ENCODE results near the gene APBB2.

The APBB2 gene

GRCh38 chr4:40952672-40953071, 261.7 kb downstream of the APBB2 start:
- H3K4me3 Mint-ChIP-seq, result no peak overlapping the region
- no peaks in the 10 kb centered on the region for H3K4me1 Mint-ChIP-seq (ENCODE audit: low read depth)
- H3K27ac Mint-ChIP-seq, result no peak overlapping the region
- H3K36me3 Mint-ChIP-seq (ENCODE audit: low read depth), result no peaks in the 10 kb centered on the region
- H3K27me3 Mint-ChIP-seq (ENCODE audit: low read depth), result no peaks in the 10 kb centered on the region
- DNase-seq (ENCODE audit: low spot score), result no peak
- no peaks in the 10 kb centered on the region for H3K9me3 Mint-ChIP-seq

GRCh38 chr4:40952217-40952616, 262.1 kb downstream of the APBB2 start:
- Mint-ChIP-seq H3K27me3 (ENCODE audit: low read depth) (no peaks in the 10 kb centered on the region), H3K36me3 (ENCODE audit: low read depth) (no peaks in the 10 kb centered on the region), H3K9me3 (no peaks in the 10 kb centered on the region), H3K4me3 (no peak overlapping the region), H3K27ac (no peak overlapping the region), H3K4me1 (ENCODE audit: low read depth) (no peaks in the 10 kb centered on the region)
- DNase-seq (ENCODE audit: low spot score), result no peak

GRCh38 chr4:40951026-40951425, 263.3 kb downstream of the APBB2 start:
- H3K4me3 Mint-ChIP-seq, result no peak overlapping the region
- no peaks in the 10 kb centered on the region for H3K9me3 Mint-ChIP-seq
- no peaks in the 10 kb centered on the region for H3K4me1 Mint-ChIP-seq (ENCODE audit: low read depth)
- DNase-seq (ENCODE audit: low spot score), result no peak
- no peaks in the 10 kb centered on the region for H3K36me3 Mint-ChIP-seq (ENCODE audit: low read depth)
- H3K27ac Mint-ChIP-seq, result no peak overlapping the region
- no peaks in the 10 kb centered on the region for H3K27me3 Mint-ChIP-seq (ENCODE audit: low read depth)

GRCh38 chr4:40949358-40950100, 264.8 kb downstream of the APBB2 start:
- Mint-ChIP-seq H3K27me3 (ENCODE audit: low read depth) (no peaks in the 10 kb centered on the region), H3K36me3 (ENCODE audit: low read depth) (no peaks in the 10 kb centered on the region), H3K27ac (no peak overlapping the region), H3K9me3 (no peaks in the 10 kb centered on the region), H3K4me1 (ENCODE audit: low read depth) (no peaks in the 10 kb centered on the region), H3K4me3 (no peak overlapping the region)
- DNase-seq (ENCODE audit: low spot score), result no peak

- no peaks in the 10 kb centered on the region for H3K9me3 Mint-ChIP-seq
- H3K4me1 Mint-ChIP-seq (ENCODE audit: low read depth), result no peaks in the 10 kb centered on the region
- H3K27me3 Mint-ChIP-seq (ENCODE audit: low read depth), result no peaks in the 10 kb centered on the region
- no peak overlapping the region for H3K27ac Mint-ChIP-seq
- H3K4me3 Mint-ChIP-seq, result no peak overlapping the region
- H3K36me3 Mint-ChIP-seq (ENCODE audit: low read depth), result no peaks in the 10 kb centered on the region
- no peak for DNase-seq (ENCODE audit: low spot score)
Measured at GRCh38 chr4:40948014-40948413, 266.3 kb downstream of the APBB2 start.

GRCh38 chr4:40946652-40947051, 267.7 kb downstream of the APBB2 start:
- peaks cover 4% of the 10 kb centered on the region for H3K27me3 Mint-ChIP-seq (ENCODE audit: low read depth)

GRCh38 chr4:40940756-40941155, 273.6 kb downstream of the APBB2 start:
- Mint-ChIP-seq H3K4me1 (ENCODE audit: low read depth) (no peaks in the 10 kb centered on the region), H3K36me3 (ENCODE audit: low read depth) (no peaks in the 10 kb centered on the region), H3K9me3 (no peaks in the 10 kb centered on the region), H3K27ac (no peak overlapping the region), H3K27me3 (ENCODE audit: low read depth) (peaks cover 17% of the 10 kb centered on the region), H3K4me3 (no peak overlapping the region)
- no peak for DNase-seq (ENCODE audit: low spot score)

More at GRCh38 chr4:40946652-40947051, 267.7 kb downstream of the APBB2 start:
- no peaks in the 10 kb centered on the region for H3K36me3 Mint-ChIP-seq (ENCODE audit: low read depth)
- no peak for DNase-seq (ENCODE audit: low spot score)
- H3K9me3 Mint-ChIP-seq, result no peaks in the 10 kb centered on the region
- no peaks in the 10 kb centered on the region for H3K4me1 Mint-ChIP-seq (ENCODE audit: low read depth)
- H3K27ac Mint-ChIP-seq, result no peak overlapping the region
- H3K4me3 Mint-ChIP-seq, result no peak overlapping the region

GRCh38 chr4:40940317-40940741, 274.0 kb downstream of the APBB2 start:
- DNase-seq (ENCODE audit: low spot score), result no peak
- Mint-ChIP-seq H3K9me3 (no peaks in the 10 kb centered on the region), H3K4me1 (ENCODE audit: low read depth) (no peaks in the 10 kb centered on the region), H3K36me3 (ENCODE audit: low read depth) (no peaks in the 10 kb centered on the region), H3K4me3 (no peak overlapping the region), H3K27me3 (ENCODE audit: low read depth) (peaks cover 17% of the 10 kb centered on the region), H3K27ac (no peak overlapping the region)

- no peaks in the 10 kb centered on the region for H3K9me3 Mint-ChIP-seq
- no peaks in the 10 kb centered on the region for H3K36me3 Mint-ChIP-seq (ENCODE audit: low read depth)
Measured at GRCh38 chr4:40939856-40940255, 274.5 kb downstream of the APBB2 start.

GRCh38 chr4:40938337-40938736, 276.0 kb downstream of the APBB2 start:
- no peaks in the 10 kb centered on the region for H3K4me1 Mint-ChIP-seq (ENCODE audit: low read depth)
- no peaks in the 10 kb centered on the region for H3K9me3 Mint-ChIP-seq
- no peaks in the 10 kb centered on the region for H3K36me3 Mint-ChIP-seq (ENCODE audit: low read depth)
- H3K4me3 Mint-ChIP-seq, result no peak overlapping the region
- DNase-seq (ENCODE audit: low spot score), result no peak
- H3K27ac Mint-ChIP-seq, result no peak overlapping the region
- H3K27me3 Mint-ChIP-seq (ENCODE audit: low read depth), result peaks cover 21% of the 10 kb centered on the region

More at GRCh38 chr4:40939856-40940255, 274.5 kb downstream of the APBB2 start:
- Mint-ChIP-seq H3K4me3 (no peak overlapping the region), H3K4me1 (ENCODE audit: low read depth) (no peaks in the 10 kb centered on the region), H3K27me3 (ENCODE audit: low read depth) (peaks cover 19% of the 10 kb centered on the region), H3K27ac (no peak overlapping the region)
- DNase-seq (ENCODE audit: low spot score), result no peak

GRCh38 chr4:40937140-40937725, 277.1 kb downstream of the APBB2 start:
- Mint-ChIP-seq H3K36me3 (ENCODE audit: low read depth) (no peaks in the 10 kb centered on the region), H3K4me1 (ENCODE audit: low read depth) (no peaks in the 10 kb centered on the region), H3K27me3 (ENCODE audit: low read depth) (peaks cover 25% of the 10 kb centered on the region), H3K27ac (no peak overlapping the region), H3K4me3 (no peak overlapping the region), H3K9me3 (no peaks in the 10 kb centered on the region)
- DNase-seq (ENCODE audit: low spot score), result no peak

- DNase-seq (ENCODE audit: low spot score), result no peak
- H3K4me3 Mint-ChIP-seq, result no peak overlapping the region
- no peaks in the 10 kb centered on the region for H3K9me3 Mint-ChIP-seq
- H3K27ac Mint-ChIP-seq, result no peak overlapping the region
- no peaks in the 10 kb centered on the region for H3K4me1 Mint-ChIP-seq (ENCODE audit: low read depth)
- peaks cover 20% of the 10 kb centered on the region for H3K27me3 Mint-ChIP-seq (ENCODE audit: low read depth)
- H3K36me3 Mint-ChIP-seq (ENCODE audit: low read depth), result no peaks in the 10 kb centered on the region
Measured at GRCh38 chr4:40934676-40935075, 279.7 kb downstream of the APBB2 start.

- no peak overlapping the region for H3K27ac Mint-ChIP-seq
- peaks cover 22% of the 10 kb centered on the region for H3K27me3 Mint-ChIP-seq (ENCODE audit: low read depth)
- H3K9me3 Mint-ChIP-seq, result no peaks in the 10 kb centered on the region
- no peak overlapping the region for H3K4me3 Mint-ChIP-seq
- no peak for DNase-seq (ENCODE audit: low spot score)
- H3K4me1 Mint-ChIP-seq (ENCODE audit: low read depth), result no peaks in the 10 kb centered on the region
- H3K36me3 Mint-ChIP-seq (ENCODE audit: low read depth), result no peaks in the 10 kb centered on the region
Measured at GRCh38 chr4:40933272-40934053, 280.9 kb downstream of the APBB2 start.

- Mint-ChIP-seq H3K27me3 (ENCODE audit: low read depth) (peaks cover 25% of the 10 kb centered on the region), H3K4me3 (no peak overlapping the region), H3K9me3 (no peaks in the 10 kb centered on the region), H3K27ac (no peak overlapping the region), H3K4me1 (ENCODE audit: low read depth) (peaks cover 4% of the 10 kb centered on the region), H3K36me3 (ENCODE audit: low read depth) (no peaks in the 10 kb centered on the region)
- DNase-seq (ENCODE audit: low spot score), result no peak
Measured at GRCh38 chr4:40931841-40932240, 282.5 kb downstream of the APBB2 start.
